HG02763 (cell line): ENCODE data around the gene TAS2R39.
"Not testable (repeated sequence)": the region's sequence is repeated elsewhere in the genome, so short reads cannot be mapped to it uniquely, and the experiment has no call there.

ENCODE experiments used
- ATAC-seq: cut with Tn5 transposase; IDR thresholded peaks from one replicate; pipeline ENCODE4 v1.9.1; 2021; ENCODE audit warnings: mild to moderate bottlenecking, moderate library complexity; ENCODE audit not compliant: unreplicated experiment

Gene TAS2R39

GRCh38 chr7:143183024-143183423 lies at the start of gene TAS2R39:
TSS of gene TAS2R39 (plus strand) at chr7:143183419. CDS start at chr7:143183419, 0 bp downstream.
- no peak for ATAC-seq

GRCh38 chr7:143147070-143147469 lies 36.1 kb upstream of the TAS2R39 start:
- no peak for ATAC-seq

GRCh38 chr7:143148050-143148449 lies 35.2 kb upstream of the TAS2R39 start:
- ATAC-seq, result no peak

GRCh38 chr7:143148651-143149050 lies 34.6 kb upstream of the TAS2R39 start:
- no peak for ATAC-seq

GRCh38 chr7:143150696-143151095 lies 32.5 kb upstream of the TAS2R39 start:
- not testable (repeated sequence) for ATAC-seq

- ATAC-seq, result not testable (repeated sequence)
Measured at GRCh38 chr7:143158617-143159016, 24.6 kb upstream of the TAS2R39 start.

- no peak for ATAC-seq
Measured at GRCh38 chr7:143171697-143172096, 11.5 kb upstream of the TAS2R39 start.

- ATAC-seq, result no peak
Measured at GRCh38 chr7:143172354-143172753, 10.9 kb upstream of the TAS2R39 start.

GRCh38 chr7:143176128-143176527 lies 7.1 kb upstream of the TAS2R39 start:
- ATAC-seq, result no peak

GRCh38 chr7:143177374-143178119 lies 5.7 kb upstream of the TAS2R39 start:
- no peak for ATAC-seq

- not testable (repeated sequence) for ATAC-seq
Measured at GRCh38 chr7:143180771-143181170, 2.4 kb upstream of the TAS2R39 start.

- ATAC-seq, result no peak
Measured at GRCh38 chr7:143181349-143181748, 1.9 kb upstream of the TAS2R39 start.

GRCh38 chr7:143185551-143185950 lies 2.3 kb downstream of the TAS2R39 start:
- no peak for ATAC-seq

GRCh38 chr7:143188994-143189393 lies 5.8 kb downstream of the TAS2R39 start:
- no peak for ATAC-seq

- no peak for ATAC-seq
Measured at GRCh38 chr7:143193880-143194279, 10.7 kb downstream of the TAS2R39 start.

- ATAC-seq, result no peak
Measured at GRCh38 chr7:143199040-143199439, 15.8 kb downstream of the TAS2R39 start.

GRCh38 chr7:143202161-143202560 lies 18.9 kb downstream of the TAS2R39 start:
- no peak for ATAC-seq

- no peak for ATAC-seq
Measured at GRCh38 chr7:143203386-143203785, 20.2 kb downstream of the TAS2R39 start.

- ATAC-seq, result peak; percentile 85
Measured at GRCh38 chr7:143205560-143206293, 22.5 kb downstream of the TAS2R39 start.

- no peak for ATAC-seq
Measured at GRCh38 chr7:143210541-143210940, 27.3 kb downstream of the TAS2R39 start.

GRCh38 chr7:143213478-143213877 lies 30.3 kb downstream of the TAS2R39 start:
- ATAC-seq, result not testable (repeated sequence)
